Astrocyte (in vitro differentiated cells and primary cell): ENCODE results near the gene PRR12. TPM values are rescaled to one million over a fixed set of nuclear protein-coding genes. Genes with fewer than 3 reads are reported as not detected.

Experiments used
- DNase-seq: peaks from one replicate; pipeline ENCODE4 v3.0.0-alpha.2; 2010; ENCODE audit warnings: low read depth
- FAIRE-seq: peaks from 2 replicates; lab custom pipeline; 2011; peaks lifted over from hg19 to GRCh38; lab: Jason Lieb, UNC
- H2AFZ ChIP-seq: 2 replicates; pipeline ENCODE4 v1.6.0; 2012; ENCODE audit warnings: low read depth, low read length, inconsistent platforms
- H3K27ac ChIP-seq: 2 replicates; pipeline ENCODE4 v1.5.1; 2011; ENCODE audit warnings: low read depth, low read length, inconsistent platforms
- H3K27me3 ChIP-seq: 2 replicates; pipeline ENCODE4 v1.6.0; 2011; ENCODE audit warnings: low read length, inconsistent platforms; ENCODE audit not compliant: insufficient read depth
- H3K36me3 ChIP-seq: 2 replicates; pipeline ENCODE4 v1.5.1; 2011; ENCODE audit warnings: low read length, inconsistent platforms; ENCODE audit not compliant: insufficient read depth
- H3K4me1 ChIP-seq: 2 replicates; pipeline ENCODE4 v1.5.1; 2011; ENCODE audit warnings: low read length, inconsistent platforms; ENCODE audit not compliant: insufficient read depth
- H3K4me2 ChIP-seq: 2 replicates; pipeline ENCODE4 v1.6.0; 2012; ENCODE audit warnings: low read length, inconsistent platforms
- H3K4me3 ChIP-seq: 2 replicates; pipeline ENCODE4 v1.5.1; 2011; ENCODE audit warnings: low read depth, mild to moderate bottlenecking, low read length, inconsistent platforms; ENCODE audit not compliant: insufficient read depth
- H3K79me2 ChIP-seq: 2 replicates; pipeline ENCODE4 v1.6.0; 2012; ENCODE audit warnings: mild to moderate bottlenecking, low read length, inconsistent platforms; ENCODE audit not compliant: insufficient read depth
- H3K9ac ChIP-seq: 2 replicates; pipeline ENCODE4 v1.6.0; 2012; ENCODE audit warnings: mild to moderate bottlenecking, low read length, inconsistent platforms
- H3K9me3 ChIP-seq: 2 replicates; pipeline ENCODE4 v1.5.1; 2012; ENCODE audit warnings: low read depth, mild to moderate bottlenecking, low read length, inconsistent platforms; ENCODE audit not compliant: insufficient read depth
- H4K20me1 ChIP-seq: 2 replicates; pipeline ENCODE4 v1.6.0; 2012; ENCODE audit warnings: low read length, inconsistent platforms; ENCODE audit not compliant: insufficient read depth
- H3K27ac Mint-ChIP-seq: one replicate; pipeline ENCODE4 v1.8.0; 2021; ENCODE audit warnings: mild to moderate bottlenecking, mixed read lengths; ENCODE audit not compliant: unreplicated experiment
- H3K27me3 Mint-ChIP-seq: one replicate; pipeline ENCODE4 v1.8.0; 2021; ENCODE audit warnings: low read depth, mixed read lengths; ENCODE audit not compliant: unreplicated experiment
- H3K36me3 Mint-ChIP-seq: one replicate; pipeline ENCODE4 v1.8.0; 2021; ENCODE audit warnings: low read depth, mixed read lengths; ENCODE audit not compliant: unreplicated experiment
- H3K4me1 Mint-ChIP-seq: one replicate; pipeline ENCODE4 v1.8.0; 2021; ENCODE audit warnings: low read depth, mixed read lengths; ENCODE audit not compliant: unreplicated experiment
- H3K4me3 Mint-ChIP-seq: one replicate; pipeline ENCODE4 v1.8.0; 2021; ENCODE audit warnings: mild to moderate bottlenecking, moderate library complexity, mixed read lengths; ENCODE audit not compliant: unreplicated experiment
- H3K9me3 Mint-ChIP-seq: one replicate; pipeline ENCODE4 v1.8.0; 2021; ENCODE audit warnings: mild to moderate bottlenecking, mixed read lengths; ENCODE audit not compliant: unreplicated experiment
- EZH2 ChIP-seq: IDR thresholded peaks from 2 replicates; pipeline ENCODE4 v1.6.1; 2012; ENCODE audit warnings: mild to moderate bottlenecking, low read length, inconsistent platforms; ENCODE audit not compliant: insufficient read depth
- total RNA-seq: library from RNA; stranded (reverse); gene quantifications from 2 replicates; pipeline ENCODE4 v1.2.1, GENCODE V29; 2021
- TF ChIP-seq, protein P1 (sequence below): IDR thresholded peaks from 2 replicates; pipeline ENCODE4 v1.5.1; 2011; ENCODE audit warnings: low read depth, mild to moderate bottlenecking, inconsistent platforms, low read length, moderate library complexity; ENCODE audit not compliant: insufficient read depth

PRR12 gene
- total RNA-seq, 1 donor from 2014 or later = 29.7 TPM

- Histone ChIP-seq H3K4me2 (no peak overlapping the region), H3K9ac (no peak overlapping the region), H3K27me3 (no peaks in the 10 kb centered on the region), H2AFZ (no peak overlapping the region), H3K4me3 (no peak overlapping the region), H3K36me3 (peaks cover 14% of the 10 kb centered on the region), H3K4me1 (no peaks in the 10 kb centered on the region), H3K9me3 (no peaks in the 10 kb centered on the region), H4K20me1 (peaks cover 58% of the 10 kb centered on the region), H3K27ac (no peak overlapping the region), H3K79me2 (peaks cover 35% of the 10 kb centered on the region)
- FAIRE-seq (no peak), DNase-seq (no peak)
- Mint-ChIP-seq H3K9me3 (no peaks in the 10 kb centered on the region), H3K4me3 (no peak overlapping the region), H3K36me3 (peaks cover 18% of the 10 kb centered on the region), H3K27me3 (no peaks in the 10 kb centered on the region), H3K27ac (no peak overlapping the region), H3K4me1 (no peaks in the 10 kb centered on the region)
- TF ChIP-seq, protein P1, sequence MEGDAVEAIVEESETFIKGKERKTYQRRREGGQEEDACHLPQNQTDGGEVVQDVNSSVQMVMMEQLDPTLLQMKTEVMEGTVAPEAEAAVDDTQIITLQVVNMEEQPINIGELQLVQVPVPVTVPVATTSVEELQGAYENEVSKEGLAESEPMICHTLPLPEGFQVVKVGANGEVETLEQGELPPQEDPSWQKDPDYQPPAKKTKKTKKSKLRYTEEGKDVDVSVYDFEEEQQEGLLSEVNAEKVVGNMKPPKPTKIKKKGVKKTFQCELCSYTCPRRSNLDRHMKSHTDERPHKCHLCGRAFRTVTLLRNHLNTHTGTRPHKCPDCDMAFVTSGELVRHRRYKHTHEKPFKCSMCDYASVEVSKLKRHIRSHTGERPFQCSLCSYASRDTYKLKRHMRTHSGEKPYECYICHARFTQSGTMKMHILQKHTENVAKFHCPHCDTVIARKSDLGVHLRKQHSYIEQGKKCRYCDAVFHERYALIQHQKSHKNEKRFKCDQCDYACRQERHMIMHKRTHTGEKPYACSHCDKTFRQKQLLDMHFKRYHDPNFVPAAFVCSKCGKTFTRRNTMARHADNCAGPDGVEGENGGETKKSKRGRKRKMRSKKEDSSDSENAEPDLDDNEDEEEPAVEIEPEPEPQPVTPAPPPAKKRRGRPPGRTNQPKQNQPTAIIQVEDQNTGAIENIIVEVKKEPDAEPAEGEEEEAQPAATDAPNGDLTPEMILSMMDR = no peak
- TF ChIP-seq EZH2 = no peak
Observed at GRCh38 chr19:49559928-49560327, 31.1 kb upstream of the PRR12 start.

GRCh38 chr19:49560358-49560900, 30.6 kb upstream of the PRR12 start:
- Histone ChIP-seq H3K9ac (no peak overlapping the region), H3K4me1 (no peaks in the 10 kb centered on the region), H3K9me3 (no peaks in the 10 kb centered on the region), H4K20me1 (peaks cover 62% of the 10 kb centered on the region), H3K4me3 (no peak overlapping the region), H3K27ac (no peak overlapping the region), H3K79me2 (peaks cover 40% of the 10 kb centered on the region), H3K4me2 (no peak overlapping the region), H3K36me3 (peaks cover 14% of the 10 kb centered on the region), H3K27me3 (no peaks in the 10 kb centered on the region), H2AFZ (no peak overlapping the region)
- TF ChIP-seq, protein P1 = no peak
- TF ChIP-seq EZH2 = no peak
- H3K36me3 Mint-ChIP-seq = peaks cover 18% of the 10 kb centered on the region
- no peak overlapping the region for H3K4me3 Mint-ChIP-seq
- H3K27ac Mint-ChIP-seq = no peak overlapping the region
- no peaks in the 10 kb centered on the region for H3K9me3 Mint-ChIP-seq
- no peaks in the 10 kb centered on the region for H3K4me1 Mint-ChIP-seq
- no peaks in the 10 kb centered on the region for H3K27me3 Mint-ChIP-seq
- FAIRE-seq = no peak
- DNase-seq = no peak

- Mint-ChIP-seq H3K27ac (no peak overlapping the region), H3K27me3 (no peaks in the 10 kb centered on the region), H3K36me3 (peaks cover 6% of the 10 kb centered on the region), H3K9me3 (no peaks in the 10 kb centered on the region), H3K4me3 (no peak overlapping the region), H3K4me1 (no peaks in the 10 kb centered on the region)
- peaks cover 70% of the 10 kb centered on the region for H3K79me2 ChIP-seq
- H3K4me2 ChIP-seq = no peak overlapping the region
- peaks cover 6% of the 10 kb centered on the region for H3K36me3 ChIP-seq
- H3K4me1 ChIP-seq = no peaks in the 10 kb centered on the region
- DNase-seq (no peak), FAIRE-seq (no peak)
- TF ChIP-seq EZH2 = no peak
- TF ChIP-seq, protein P1 = no peak
- no peaks in the 10 kb centered on the region for H3K27me3 ChIP-seq
- H2AFZ ChIP-seq = no peak overlapping the region
- H3K27ac ChIP-seq = no peak overlapping the region
- H3K9ac ChIP-seq = no peak overlapping the region
- H4K20me1 ChIP-seq = peaks cover 72% of the 10 kb centered on the region
- no peaks in the 10 kb centered on the region for H3K9me3 ChIP-seq
- H3K4me3 ChIP-seq = no peak overlapping the region
Observed at GRCh38 chr19:49564616-49565045, 26.4 kb upstream of the PRR12 start.
